HG02885 (cell line): ENCODE measurements around the gene METTL4.
"Not testable (repeated sequence)": the region's sequence is repeated elsewhere in the genome, so short reads cannot be mapped to it uniquely, and the experiment has no call there.

Source experiments
- ATAC-seq: cut with Tn5 transposase; IDR thresholded peaks from one replicate; pipeline ENCODE4 v1.9.1; 2021; ENCODE audit warnings: mild to moderate bottlenecking; ENCODE audit not compliant: unreplicated experiment, poor library complexity

METTL4 gene

DNA sequence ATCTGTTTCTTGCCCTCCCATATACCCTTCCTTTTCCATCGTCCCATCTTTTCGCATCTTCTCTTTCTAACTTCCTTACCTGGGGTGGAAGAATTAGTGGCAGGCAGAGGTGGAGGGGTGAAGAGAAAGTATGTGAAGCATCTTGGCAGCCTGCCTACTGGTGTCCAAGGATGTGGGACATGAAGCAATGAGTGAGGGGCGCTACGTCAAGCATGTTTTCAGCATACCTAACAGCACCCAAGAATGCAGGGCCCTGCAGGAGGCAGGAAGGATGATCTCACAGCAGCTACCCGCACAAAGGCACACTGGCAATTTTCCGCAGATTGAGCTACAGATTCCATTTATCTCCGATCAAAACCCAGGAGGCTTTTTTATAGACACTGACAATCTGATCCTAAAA lies 42.2 kb downstream of the METTL4 start:
- no peak for ATAC-seq

DNA sequence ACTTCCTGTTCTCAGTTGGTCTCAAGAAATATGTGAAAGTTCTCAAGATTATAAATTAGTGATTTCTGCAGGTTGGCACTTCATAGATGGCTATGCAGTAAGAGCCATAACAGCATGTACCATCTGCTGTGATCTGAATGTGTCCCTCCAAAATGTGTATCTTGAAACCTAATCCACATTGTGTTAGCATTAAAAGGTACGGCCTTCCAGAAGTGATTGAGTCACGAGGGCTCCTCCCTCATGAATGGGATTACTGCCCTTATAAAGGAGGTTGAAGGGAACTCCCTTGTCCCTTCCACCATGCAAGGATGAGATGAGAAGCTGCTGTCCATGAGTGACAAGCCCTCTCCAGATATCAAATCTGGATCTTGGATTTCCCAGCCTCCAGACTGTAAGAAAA lies 45.0 kb downstream of the METTL4 start:
- ATAC-seq, result no peak

- not testable (repeated sequence) for ATAC-seq
These were observed 46.5 kb downstream of the METTL4 start for GRCh38 chr18:2524794-2525198.

GRCh38 chr18:2522112-2522511 lies 49.2 kb downstream of the METTL4 start:
- ATAC-seq, result no peak

GRCh38 chr18:2518473-2518872 lies 52.8 kb downstream of the METTL4 start:
- ATAC-seq, result no peak

- peak; percentile 56 for ATAC-seq
These were observed 55.2 kb downstream of the METTL4 start for GRCh38 chr18:2515908-2516625.

DNA sequence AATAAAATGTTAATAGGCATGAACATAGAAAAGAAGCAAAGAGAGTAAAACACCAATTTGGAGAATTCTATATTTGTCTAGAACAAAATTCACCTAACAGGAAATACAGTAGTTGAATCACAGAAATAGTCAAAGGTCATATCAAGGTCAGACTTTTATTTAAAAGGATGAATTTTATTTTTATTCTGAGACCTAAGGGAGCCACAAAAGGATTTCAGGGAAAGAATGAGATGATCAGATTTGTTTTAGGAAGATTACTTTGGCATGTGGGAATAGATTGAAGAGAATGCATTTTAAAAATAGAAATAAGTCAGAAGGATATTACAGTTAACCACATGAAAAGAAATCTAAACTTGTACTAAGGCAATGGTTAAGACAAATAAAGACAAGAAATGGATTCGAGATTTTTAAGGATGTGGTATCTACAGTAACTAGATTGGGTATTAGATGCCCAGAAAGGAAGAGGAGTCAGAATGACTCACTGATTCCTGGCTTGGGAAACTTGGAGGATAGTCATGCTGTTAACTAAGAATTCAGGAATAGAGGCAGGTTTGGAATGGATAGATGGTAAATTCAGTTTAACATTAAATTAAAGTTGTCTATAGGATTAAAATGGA lies 56.0 kb downstream of the METTL4 start:
- ATAC-seq, result no peak

- no peak for ATAC-seq
These were observed 57.7 kb downstream of the METTL4 start for GRCh38 chr18:2513616-2514015.

GRCh38 chr18:2512059-2512458 lies 59.2 kb downstream of the METTL4 start:
- ATAC-seq, result no peak

- no peak for ATAC-seq
These were observed 59.9 kb downstream of the METTL4 start for GRCh38 chr18:2511451-2511850.

DNA sequence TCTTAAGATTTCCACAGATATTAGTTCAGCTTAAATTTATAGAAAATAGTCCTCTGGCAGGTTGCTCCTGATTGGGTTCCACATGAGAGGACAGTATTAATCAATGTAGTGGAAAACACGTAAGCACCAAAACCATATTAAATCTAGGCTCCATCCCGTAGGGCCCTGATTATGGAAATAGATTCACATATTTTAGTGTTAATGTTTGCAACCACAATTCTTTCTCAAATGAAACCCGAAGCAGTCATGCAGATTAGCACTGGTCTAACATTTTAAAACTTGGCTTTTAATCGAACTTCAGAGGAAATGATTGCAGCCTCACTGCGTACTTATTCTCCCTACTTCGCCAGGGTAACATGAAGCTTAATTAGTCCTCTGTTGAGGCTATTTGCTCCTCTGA lies 60.9 kb downstream of the METTL4 start:
- ATAC-seq, result no peak

DNA sequence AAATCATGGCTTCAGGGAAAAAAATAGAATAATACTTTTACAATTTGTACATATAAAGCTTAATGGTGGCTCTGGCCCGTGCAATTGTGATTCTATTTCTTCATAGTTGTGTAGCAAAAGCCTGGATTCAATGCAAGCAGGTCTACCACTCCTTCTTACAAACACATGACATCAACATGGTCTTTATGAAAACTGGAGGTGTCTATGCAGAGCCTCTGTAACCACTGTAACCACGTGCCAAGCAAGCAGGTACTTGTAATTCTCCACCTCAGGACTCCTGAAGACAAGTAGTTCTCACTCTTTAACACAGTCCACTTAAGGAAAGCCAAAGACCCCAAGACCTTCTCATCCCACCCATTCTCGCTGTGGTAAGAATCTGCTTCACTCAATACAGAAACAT lies 62.6 kb downstream of the METTL4 start:
- no peak for ATAC-seq

DNA sequence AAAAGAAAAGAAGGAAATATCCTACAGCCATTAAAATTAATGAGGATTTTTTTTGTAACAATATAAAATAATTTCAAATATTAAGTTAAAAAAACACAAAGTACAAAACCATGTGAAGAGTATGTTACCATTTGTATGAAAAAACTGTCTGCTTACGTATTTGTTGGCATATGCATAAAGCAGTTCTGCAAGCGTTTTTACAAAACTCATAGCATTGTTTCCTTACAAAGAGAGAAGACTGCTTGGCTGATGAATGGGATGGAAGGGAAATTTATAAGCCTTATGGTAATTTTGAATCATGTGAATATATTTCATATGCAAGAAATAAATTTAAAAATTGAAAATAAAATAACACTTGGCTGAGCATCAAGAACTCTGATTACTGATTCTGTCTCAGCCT lies 63.1 kb downstream of the METTL4 start:
- no peak for ATAC-seq

- ATAC-seq, result no peak
These were observed 66.7 kb downstream of the METTL4 start for GRCh38 chr18:2504642-2505041.

GRCh38 chr18:2502880-2503279 lies 68.4 kb downstream of the METTL4 start:
- ATAC-seq, result no peak

DNA sequence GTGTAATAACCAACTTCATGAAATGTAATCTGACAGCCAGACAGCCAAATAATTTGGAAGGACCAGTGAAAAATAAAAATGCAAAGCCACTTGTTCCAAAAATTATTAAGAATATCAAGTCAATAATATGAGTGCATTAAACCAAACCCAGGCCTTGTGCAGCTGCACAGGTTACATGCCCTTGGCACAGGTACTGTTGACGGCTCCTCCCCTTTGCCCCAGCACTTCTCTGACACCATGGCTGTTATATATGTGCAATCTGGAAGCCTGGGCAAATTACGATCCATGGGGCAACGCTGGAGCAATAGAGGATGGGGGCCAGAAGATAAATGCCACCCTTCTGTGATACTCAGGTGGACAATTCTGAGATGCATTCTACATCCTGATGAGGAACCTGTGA lies 68.9 kb downstream of the METTL4 start:
- no peak for ATAC-seq

DNA sequence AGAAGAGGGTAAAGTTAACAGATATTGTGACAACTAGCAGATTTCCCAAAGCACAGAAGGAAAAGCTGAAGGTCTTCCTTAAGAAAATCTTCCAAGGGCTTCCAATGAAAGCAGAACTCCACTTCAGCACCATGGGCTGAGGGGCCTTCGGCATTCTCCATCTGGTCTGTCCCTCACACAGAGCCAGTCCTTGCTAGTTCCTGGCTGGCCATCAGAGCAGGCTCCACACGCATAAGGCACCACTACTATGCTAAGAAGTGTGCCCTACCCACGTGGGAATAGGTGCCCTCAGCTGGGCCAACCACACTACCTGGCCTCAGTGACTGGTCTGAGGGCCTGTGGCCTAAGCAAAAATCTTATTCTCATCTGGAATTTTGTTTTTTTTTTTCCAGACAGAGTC lies 73.5 kb downstream of the METTL4 start:
- ATAC-seq, result no peak

GRCh38 chr18:2495381-2495780 lies 75.9 kb downstream of the METTL4 start:
- ATAC-seq, result no peak

- no peak for ATAC-seq
These were observed 76.4 kb downstream of the METTL4 start for GRCh38 chr18:2494921-2495320.
